GM18867 (cell line): ENCODE measurements around the gene DOCK4.

Experiments used
- ATAC-seq: cut with Tn5 transposase; IDR thresholded peaks from one replicate; pipeline ENCODE4 v1.9.1; 2021; ENCODE audit warnings: mild to moderate bottlenecking, moderate library complexity; ENCODE audit not compliant: unreplicated experiment

The DOCK4 gene

GRCh38 chr7:112081778-112082177 is 124.4 kb downstream of the DOCK4 start:
- no peak for ATAC-seq

- ATAC-seq: peak; percentile 26
These were observed 125.2 kb downstream of the DOCK4 start for GRCh38 chr7:112080978-112081377.

GRCh38 chr7:112080441-112080840 is 125.8 kb downstream of the DOCK4 start:
- ATAC-seq: peak; percentile 91

- no peak for ATAC-seq
These were observed 126.5 kb downstream of the DOCK4 start for GRCh38 chr7:112079673-112080072.

DNA sequence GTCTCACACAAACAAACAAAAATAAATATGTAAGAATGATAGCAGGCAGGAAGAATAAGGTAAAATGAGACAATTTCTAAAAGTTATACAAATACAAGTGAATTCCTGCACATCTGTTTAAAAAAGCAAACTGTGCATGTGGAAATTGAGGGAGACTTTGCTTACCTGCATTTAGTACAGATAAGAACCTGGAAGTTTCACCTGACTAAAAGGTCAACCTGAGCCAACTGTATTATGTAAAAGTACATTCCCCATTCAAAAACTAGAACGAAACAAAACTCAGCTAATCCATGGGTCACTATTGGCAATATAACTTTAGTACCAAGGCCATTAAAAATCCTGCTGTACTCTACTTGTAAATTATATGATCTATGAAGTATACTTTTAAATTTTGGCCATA is 127.1 kb downstream of the DOCK4 start:
- ATAC-seq: no peak

DNA sequence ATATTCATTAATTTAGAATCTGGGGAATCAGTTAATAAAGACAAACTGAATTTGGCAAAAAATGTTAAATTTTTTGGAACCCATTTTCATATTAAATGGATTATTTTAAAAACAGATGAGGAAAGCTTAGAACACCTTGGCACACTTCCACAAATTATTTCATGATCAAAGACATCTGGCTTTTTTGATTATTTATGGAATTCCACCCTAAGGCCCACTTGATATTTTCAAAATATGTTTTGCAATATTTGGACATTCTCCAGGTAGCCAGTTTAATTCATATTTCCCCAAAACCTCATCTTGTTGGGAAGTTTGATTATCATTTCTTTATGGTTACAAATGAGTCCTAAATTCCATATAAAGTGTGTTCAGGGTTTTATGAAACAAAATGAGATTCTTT is 129.9 kb downstream of the DOCK4 start:
- no peak for ATAC-seq

DNA sequence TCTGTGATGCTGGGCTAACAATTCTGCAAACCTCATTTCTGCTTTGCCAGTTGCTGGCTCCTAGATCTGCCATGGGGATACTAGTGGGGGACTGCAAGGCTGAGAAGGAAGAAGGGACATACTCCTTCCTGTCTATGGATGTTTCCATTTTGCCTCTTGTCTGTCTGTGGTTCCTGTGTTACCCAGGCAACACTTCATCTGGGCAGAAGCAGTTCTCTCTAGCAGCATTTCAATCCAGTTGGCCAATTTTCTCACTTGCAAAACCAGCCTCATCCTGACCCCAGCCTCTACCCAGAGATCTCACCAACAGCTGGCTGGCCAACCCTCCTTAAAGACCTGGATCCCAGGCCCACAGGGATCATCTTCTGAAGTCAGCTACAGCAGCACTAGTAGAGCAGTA is 131.7 kb downstream of the DOCK4 start:
- ATAC-seq: no peak

DNA sequence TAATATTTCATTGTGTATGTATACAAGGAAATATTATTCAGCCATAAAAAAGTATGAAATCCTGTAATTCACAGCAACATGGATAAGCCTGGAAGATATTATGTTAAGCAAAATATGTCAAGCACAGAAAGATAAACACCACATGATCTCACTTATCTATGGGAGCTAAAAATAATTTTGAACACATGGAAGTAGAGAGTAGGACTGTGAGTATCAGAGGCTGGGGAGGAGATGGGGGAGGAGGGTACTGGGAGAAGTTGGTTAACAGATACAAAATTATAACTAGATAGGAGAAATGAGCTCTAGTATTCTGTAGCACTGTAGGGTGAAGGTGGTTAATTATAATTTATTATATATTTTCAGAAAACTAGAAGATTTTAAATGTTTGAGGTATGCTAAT is 132.7 kb downstream of the DOCK4 start:
- ATAC-seq: no peak

DNA sequence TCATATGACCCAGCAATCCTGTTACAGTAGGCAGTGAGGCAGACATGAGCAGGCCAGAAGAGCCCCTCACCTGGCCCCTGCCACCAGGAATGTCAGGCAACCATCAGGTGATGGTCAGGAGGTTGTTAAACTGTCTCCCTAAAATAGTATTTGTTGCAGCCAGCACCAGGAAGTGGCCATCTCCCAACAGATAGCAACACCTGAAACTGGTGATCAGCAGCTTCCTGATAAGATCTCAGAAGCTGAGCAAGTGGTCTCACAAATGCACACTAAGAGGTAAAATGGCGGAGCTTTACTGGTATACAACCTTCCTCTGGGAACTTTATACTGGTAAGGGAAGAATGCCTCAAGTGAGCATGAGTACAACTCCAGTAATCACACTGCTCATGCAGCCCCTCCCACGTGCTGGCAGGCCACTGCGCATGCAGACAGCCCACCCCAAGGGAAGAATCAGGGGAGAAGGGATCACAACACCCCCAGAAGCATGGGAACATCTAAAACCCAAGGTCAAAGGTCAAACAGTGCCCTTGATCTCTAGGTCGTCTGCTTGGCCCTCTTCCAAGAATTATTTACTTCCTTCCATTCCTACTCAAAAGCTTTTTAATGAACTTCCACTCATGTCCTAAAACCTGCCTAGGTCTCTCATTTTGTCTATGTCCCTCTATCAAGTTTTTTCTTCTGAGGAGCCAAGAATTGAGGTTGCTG is 133.5 kb downstream of the DOCK4 start:
- ATAC-seq: no peak

DNA sequence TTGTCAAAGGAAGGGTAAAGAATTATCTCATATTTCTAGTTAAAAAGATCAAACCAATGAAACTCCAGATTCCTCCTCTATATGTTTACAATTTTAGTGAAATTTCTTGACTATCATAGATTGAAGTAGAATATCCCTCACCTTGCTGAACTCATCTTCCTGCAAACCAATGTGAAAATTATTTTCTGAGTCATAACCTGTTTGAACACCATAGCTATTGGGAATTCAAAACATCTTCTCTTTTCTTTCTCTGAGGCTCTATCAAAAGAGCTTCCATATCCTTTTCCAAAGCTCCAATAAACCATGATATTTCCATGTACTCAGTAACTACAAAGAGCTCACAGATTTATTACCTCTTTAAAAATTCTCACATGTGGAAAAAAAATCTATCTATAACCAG is 134.3 kb downstream of the DOCK4 start:
- ATAC-seq: no peak

GRCh38 chr7:112070674-112071256 is 135.4 kb downstream of the DOCK4 start:
- no peak for ATAC-seq

DNA sequence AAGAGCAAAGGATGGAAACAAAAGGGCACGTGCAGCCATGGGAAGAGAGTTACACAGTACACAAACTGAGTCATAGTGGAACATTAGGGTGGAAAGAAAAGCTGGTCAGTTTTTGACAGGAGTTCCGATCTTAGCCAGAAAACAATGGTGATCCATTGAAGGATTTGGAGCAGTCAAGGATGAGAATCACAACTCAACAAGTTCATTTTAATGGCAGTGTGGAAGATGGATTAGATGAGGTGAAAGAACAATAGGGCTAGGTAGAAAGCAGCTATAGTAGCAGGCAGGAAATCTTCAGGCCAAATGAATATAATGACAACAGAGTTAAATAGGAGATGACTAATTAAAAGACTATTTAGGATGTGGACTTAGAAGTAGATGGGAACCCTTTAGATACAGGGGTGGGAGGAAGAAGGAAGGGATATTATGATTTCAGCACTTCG is 136.3 kb downstream of the DOCK4 start:
- no peak for ATAC-seq

GRCh38 chr7:112068967-112069366 is 137.2 kb downstream of the DOCK4 start:
- no peak for ATAC-seq

GRCh38 chr7:112067632-112068540 is 138.3 kb downstream of the DOCK4 start:
- ATAC-seq: no peak

- ATAC-seq: no peak
These were observed 139.0 kb downstream of the DOCK4 start for GRCh38 chr7:112067200-112067599.

GRCh38 chr7:112065758-112066157 is 140.4 kb downstream of the DOCK4 start:
- no peak for ATAC-seq

DNA sequence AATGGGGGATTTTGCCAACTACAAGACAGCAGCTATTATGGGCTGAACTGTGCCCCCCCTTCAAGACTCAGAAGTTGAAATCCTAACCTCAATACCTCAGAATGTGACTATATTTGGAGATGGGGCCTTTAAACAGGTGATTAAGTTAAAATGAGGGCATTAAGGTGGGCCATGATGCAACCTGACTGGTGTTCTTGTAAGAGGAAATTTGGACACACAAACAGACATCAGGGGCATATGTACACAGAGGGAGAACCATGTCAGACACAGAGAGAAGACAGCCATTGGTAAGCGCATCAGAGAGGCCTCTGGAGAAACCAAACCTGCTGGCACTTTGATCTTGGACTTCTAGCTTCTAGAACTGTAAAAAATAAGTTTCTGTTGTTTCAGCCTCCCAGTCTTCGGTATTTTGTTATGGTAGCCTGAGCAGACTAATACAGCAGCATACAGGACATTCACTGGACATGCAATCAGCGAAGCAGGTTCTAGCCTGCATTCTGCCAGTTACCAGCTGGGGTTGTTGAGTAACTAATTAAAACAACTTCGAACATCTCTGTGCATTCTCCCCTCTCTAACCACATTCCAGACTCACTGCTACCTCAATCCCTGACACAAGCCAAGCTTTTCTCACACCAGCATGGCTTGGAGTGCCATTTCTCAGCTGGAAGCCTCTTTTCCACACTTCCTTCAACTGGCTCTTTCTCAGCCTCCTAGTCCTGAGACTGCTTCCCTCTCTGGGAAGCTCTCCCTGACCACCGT is 141.4 kb downstream of the DOCK4 start:
- ATAC-seq: no peak

DNA sequence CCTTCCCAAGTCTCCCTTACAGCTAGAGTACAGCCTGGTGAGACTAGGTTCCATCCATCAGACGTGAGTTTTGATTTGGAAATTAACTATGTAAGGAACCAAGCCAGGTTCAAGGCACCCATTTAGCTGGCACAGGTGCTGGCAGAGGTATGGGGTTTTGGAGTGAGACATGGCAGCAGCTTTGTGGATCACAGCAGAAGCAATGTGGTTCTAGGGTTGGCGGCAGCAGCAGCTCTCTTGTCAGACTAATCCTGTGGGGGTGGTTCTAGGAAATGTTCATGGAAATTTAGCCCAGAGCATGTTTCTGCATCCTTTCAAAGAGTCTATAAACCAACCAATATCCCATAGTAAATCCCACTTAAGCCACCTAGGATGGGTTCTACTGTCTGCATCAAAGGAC is 142.2 kb downstream of the DOCK4 start:
- ATAC-seq: no peak

GRCh38 chr7:112061051-112061450 is 145.1 kb downstream of the DOCK4 start:
- ATAC-seq: no peak

DNA sequence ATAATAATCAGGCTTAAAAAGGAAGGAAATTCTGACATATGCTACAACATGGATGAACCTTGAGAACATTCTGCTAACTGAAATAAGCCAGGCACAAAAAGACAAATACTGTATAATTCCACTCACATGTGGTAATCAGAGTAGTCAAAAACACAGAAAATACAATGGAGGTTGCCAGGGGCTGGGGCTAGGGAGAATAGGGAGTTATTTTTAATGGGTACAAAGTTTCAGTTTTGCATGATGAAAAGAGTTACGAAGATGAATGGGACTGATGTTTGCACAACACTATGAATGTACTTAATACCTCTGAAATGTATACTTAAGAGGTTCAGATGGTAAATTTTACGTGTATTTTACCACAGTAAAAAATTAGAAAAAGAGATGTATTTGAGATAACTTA is 145.6 kb downstream of the DOCK4 start:
- ATAC-seq: no peak

GRCh38 chr7:112059675-112060074 is 146.5 kb downstream of the DOCK4 start:
- ATAC-seq: no peak
